Activated CD4-positive, alpha-beta T cell treated with anti-CD3 and anti-CD28 coated beads for 4 hours (primary cell): Measurements from ENCODE around the gene DNASE1L3.
"Not testable (repeated sequence)": the region's sequence is repeated elsewhere in the genome, so short reads cannot be mapped to it uniquely, and the experiment has no call there.

ENCODE experiments used
- DNase-seq, 2 donors: peaks; one replicate each; pipeline ENCODE4 v3.0.0-alpha.2; 2020

The DNASE1L3 gene

DNA sequence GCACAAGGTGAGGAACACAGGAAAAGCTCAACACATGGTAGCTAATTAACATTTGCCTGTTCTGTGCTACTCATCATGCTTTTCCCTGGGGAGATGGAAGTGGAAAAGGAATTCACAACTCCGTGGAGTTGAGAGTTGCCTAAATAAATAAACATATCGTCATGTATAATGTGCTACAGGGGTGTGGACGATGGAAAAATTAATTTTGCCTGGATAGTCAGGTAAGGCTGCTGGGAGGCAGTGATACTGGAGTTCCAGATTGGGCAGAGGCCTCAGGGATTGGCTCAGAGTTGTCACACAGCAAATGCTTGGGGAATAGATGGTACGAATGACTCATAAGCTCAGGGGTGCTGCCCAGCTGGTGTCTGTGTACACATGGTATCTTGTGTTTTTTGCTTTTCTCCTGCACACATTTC is 23.8 kb upstream of the DNASE1L3 start:
- DNase-seq, result no peak

GRCh38 chr3:58231666-58232065 is 20.9 kb upstream of the DNASE1L3 start:
- DNase-seq, result no peak

- DNase-seq, result no peak
These were observed 20.2 kb upstream of the DNASE1L3 start for GRCh38 chr3:58230876-58231552.

DNA sequence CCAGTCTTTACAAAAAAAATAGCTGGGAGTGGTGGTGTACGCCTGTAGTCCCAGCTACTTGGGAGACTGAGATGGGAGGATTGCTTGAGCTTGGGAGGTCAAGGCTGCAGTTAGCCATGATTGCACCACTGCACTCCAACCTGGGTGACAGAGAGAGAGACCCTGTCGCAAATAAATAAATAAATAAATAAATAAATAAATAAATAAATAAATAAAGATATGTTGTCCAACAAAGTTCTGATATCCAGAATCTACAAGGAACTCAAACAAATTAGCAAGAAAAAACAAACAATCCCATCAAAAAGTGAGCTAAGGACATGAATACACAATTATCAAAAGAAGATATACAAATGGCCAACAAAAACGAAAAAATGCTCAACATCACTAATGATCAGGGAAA is 17.2 kb upstream of the DNASE1L3 start:
- not testable (repeated sequence) for DNase-seq

- DNase-seq, result no peak
These were observed 13.1 kb upstream of the DNASE1L3 start for GRCh38 chr3:58223855-58224254.

DNA sequence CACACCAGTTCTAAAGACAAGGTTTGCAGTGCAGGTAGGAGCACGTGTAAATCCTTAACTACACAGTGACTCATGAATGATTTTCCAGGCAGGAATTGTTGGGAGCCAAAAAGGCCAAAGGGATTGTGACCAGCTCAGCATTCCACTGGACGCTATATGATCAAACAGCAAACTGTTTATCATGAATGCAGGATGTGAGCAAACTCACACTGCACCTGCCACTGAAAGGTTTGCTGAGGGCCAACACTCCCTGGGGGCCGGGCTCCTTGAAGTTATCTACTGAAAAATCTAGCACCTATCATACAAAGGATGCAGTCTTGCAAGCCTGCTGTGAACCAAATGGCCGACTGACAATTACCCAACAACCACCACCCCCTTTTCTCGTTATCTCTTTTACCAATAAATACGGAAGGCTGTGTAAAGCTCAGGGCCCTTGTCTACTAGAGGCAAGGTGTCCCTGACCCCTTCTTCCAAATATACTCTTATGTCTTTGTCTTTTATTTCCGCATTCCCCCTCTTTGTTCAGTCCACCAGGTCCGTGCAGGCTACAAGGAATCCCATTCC is 11.5 kb upstream of the DNASE1L3 start:
- DNase-seq, result no peak

DNA sequence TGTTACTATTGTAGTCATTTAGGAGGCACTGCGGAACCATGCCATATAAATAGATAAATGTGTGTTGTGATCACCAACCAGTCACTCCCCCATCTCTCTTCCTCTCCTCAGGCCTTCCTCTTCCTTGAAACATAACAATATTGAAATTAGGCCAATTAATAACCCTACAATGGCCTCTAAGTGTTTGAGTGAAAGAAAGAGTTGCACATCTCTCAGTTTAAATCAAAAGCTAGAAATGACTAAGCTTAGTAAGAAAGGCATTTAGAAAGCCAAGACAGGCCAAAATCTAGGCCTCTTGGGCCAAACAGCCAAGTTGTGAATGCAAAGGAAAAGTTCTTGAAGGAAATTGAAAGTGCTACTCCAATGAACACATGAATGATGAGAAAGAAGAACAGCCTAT is 8.1 kb upstream of the DNASE1L3 start:
- no peak for DNase-seq

DNA sequence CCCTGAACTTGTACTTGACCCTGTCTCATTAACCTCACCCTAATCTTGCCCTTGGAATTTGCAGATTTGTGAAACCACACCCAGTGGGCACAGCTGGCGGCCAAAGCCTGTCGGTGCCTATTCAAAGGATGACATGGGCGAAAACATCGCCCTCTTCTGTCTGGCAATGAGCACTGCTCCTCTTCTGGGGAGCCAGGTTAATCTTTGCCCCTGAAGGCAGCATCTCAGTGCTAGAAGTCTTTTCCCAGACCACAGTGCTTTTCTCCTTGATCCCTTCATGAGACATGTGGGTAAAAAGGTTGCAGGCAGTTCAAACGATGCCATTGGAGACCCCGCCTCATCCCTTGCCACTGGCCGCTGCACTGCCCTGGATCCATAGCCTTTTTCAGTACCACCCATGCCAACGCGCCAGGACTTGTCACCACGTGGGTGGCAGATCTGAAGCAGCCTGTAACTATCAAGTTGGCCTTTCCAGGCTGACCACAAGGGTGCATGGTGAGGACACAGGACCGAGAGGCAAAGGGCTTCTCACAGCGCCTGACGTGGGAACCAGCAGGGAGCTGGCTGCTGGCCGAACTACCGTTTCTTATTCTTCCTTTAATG is 6.5 kb upstream of the DNASE1L3 start:
- peak; percentile 44 to 49 for DNase-seq

- no peak for DNase-seq
These were observed 5.9 kb upstream of the DNASE1L3 start for GRCh38 chr3:58216496-58217195.

- DNase-seq, result no peak
These were observed 4.7 kb upstream of the DNASE1L3 start for GRCh38 chr3:58215317-58216025.

GRCh38 chr3:58214484-58215316 is 3.9 kb upstream of the DNASE1L3 start:
- no peak for DNase-seq

DNA sequence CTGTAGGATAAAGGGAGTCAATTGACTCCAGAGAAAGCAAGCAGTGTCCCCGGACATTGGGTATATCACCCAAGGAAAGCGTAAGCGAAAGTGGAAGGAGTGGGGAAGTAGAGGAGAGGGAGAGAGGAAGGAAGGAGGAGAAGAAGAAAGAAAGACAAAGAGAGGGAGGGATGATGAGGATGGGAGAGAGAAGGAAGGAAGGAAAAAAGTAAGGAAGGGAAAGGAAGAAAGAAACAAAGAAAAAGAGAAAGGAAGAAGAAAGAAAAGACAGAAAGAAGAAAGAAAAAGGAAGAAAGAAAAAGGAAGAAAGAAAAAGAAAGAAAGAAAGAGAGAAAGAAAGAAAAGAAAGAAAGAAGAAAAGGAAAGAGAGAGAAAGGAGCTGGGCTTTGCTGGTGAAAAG is 839 bp downstream of the DNASE1L3 start:
- no peak for DNase-seq

- no peak for DNase-seq
These were observed 2.8 kb downstream of the DNASE1L3 start for GRCh38 chr3:58207954-58208353.

DNA sequence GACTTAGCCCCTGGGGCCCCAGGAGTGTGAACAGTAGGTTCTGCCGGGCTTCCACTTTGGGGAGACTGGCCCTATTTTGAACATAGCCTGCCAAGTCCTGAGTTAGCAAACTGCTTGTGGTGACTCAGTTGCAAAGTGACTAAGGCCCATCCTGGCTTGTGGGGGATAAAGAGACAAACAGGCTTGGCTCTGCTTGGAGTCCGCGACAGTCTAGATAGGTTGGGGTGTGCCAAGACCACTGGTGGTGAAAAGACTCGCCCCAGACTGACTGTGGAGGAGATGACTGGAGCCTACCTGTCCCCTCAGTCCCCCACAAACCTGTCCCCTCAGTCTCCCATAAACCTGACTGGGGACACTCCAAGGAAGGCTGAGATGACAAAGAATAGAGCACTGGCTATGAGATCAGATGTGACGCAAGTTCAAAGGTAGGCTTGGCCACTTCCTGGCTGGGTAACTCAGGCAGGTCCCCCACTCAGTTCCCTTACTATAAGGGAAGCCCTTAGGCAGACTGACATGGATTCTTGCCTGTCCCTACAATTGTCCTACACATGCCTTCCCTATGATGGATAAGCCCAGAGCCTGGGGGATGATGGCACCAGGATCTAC is 4.3 kb downstream of the DNASE1L3 start:
- peak in 1 of 2 donors; percentile 11 for DNase-seq

GRCh38 chr3:58205981-58206380 is 4.8 kb downstream of the DNASE1L3 start:
- no peak for DNase-seq

GRCh38 chr3:58204720-58205119 is 6.1 kb downstream of the DNASE1L3 start:
- no peak for DNase-seq

- DNase-seq, result no peak
These were observed 7.2 kb downstream of the DNASE1L3 start for GRCh38 chr3:58203541-58203940.

DNA sequence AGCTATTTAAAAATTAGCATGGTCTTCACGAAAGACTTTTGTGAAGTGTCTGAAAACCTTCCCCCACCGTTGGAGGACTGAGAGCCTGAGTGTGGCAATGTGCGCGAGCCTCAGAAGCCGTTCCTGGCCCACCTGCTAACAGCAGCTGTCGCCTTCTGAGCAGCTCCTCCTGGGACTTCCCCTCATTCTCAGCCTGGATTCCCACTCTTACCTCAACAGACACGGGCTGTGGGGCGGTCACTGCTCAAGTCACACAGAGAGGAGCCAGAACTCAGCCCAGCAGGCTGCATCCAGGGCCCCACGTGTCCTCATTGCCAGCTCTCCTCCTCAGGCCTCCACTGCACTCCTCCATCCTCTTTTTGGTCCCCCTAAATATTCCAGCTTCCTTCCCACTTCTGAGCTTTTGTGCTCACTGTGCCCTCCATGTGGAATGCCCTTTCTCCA is 7.8 kb downstream of the DNASE1L3 start:
- DNase-seq, result no peak

DNA sequence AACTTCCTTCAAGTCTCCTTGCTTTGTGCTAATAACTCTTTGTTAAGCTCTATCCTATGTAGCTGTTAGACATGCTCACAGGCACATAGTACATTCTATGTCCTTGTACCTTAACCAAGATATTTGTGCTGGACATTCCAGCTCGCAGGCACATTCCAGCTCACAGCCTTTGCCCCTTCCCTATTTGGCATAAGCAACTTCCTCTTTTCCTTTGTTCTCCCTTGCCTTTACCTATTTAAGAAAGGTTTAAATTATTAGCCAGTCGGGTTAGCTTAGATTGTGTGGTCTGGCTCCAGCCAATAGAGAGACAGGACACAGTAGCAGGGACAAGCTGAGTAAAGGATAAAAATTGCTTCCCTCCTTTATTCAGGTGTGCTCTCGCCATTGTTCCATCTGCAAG is 9.3 kb downstream of the DNASE1L3 start:
- not testable (repeated sequence) for DNase-seq

DNA sequence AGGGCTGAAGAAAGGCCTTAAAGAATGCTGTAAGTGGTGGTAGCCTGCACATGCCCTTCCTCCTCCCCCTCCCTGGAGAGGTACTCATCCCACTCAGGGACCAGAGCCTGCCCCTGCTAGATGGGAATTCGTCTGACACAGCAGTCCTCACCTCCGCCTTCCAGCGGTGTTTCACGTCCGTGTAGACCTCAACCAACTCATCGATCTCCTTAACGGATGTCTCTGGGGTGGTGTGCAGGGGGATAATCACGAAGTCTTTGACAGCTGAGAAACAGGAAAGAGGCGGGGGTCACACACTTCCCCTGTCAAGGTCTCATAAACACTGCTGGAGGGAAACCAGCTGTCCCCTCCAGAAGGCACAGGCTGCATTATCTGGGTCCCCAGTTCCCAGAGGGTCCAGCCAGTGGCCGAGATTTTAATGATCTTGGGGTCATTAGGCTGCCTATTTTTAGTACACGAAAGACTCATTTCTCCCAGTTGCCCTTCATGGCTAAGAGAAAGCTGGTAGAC is 9.9 kb downstream of the DNASE1L3 start:
- no peak for DNase-seq

- no peak for DNase-seq
These were observed 10.6 kb downstream of the DNASE1L3 start for GRCh38 chr3:58200121-58200709.
